Measurements from ENCODE around the gene CHST14.

GRCh38 chr15:40493089-40493840 is 22.5 kb downstream of the CHST14 start:
- TF ChIP-seq CTCF (IDR thresholded peaks at IDR 0.05 in 8 of 11, conservative IDR thresholded peaks at IDR 0.05 in 3 of 11), result no peak
- no peak for TF ChIP-seq POLR2AphosphoS5 (IDR thresholded peaks at IDR 0.05)
